ENCODE measurements around the gene TBC1D21. TPM values are rescaled to one million over a fixed set of nuclear protein-coding genes. Genes with fewer than 3 reads are reported as not detected.

TBC1D21 gene
- polyA plus RNA-seq, 1 experiment: not detected

DNA sequence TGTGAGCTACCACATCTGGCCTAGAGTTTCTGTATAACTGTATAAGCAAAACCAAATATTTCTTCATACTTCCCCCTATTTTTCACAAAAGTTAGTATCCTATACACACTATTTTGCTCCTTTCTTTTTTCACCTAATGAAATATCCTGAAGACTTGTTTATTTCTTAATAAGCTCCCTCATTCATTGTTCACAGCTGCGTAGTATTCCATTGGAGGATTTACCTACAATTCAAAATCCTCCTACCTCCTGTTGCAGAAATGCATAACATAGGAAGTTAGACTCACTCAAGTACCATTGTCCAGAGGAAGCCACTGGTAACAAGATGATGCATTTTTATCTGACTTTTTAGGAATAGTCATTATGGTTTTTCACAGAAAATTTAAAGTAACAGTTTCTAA lies 29.6 kb upstream of the TBC1D21 start:
- POLR2A ChIA-PET: no interaction called here
- Histone ChIP-seq H3K9me3 (ENCODE audit: control insufficient read depth, insufficient read depth, low read length) (no peaks in the 10 kb centered on the region; the same call in 1 of the 2 replicates), H3K27me3 (ENCODE audit: control insufficient read depth, insufficient read depth, low read length) (peaks cover 44% of the 10 kb centered on the region), H3K27ac (ENCODE audit: low read depth, low read length) (no peak overlapping the region), H3K4me3 (ENCODE audit: low read depth, low read length) (no peak overlapping the region)
- no peak for DNase-seq (ENCODE audit: low read depth, low spot score)
- CTCF ChIA-PET: no interaction called here
- TF ChIP-seq, protein P1, sequence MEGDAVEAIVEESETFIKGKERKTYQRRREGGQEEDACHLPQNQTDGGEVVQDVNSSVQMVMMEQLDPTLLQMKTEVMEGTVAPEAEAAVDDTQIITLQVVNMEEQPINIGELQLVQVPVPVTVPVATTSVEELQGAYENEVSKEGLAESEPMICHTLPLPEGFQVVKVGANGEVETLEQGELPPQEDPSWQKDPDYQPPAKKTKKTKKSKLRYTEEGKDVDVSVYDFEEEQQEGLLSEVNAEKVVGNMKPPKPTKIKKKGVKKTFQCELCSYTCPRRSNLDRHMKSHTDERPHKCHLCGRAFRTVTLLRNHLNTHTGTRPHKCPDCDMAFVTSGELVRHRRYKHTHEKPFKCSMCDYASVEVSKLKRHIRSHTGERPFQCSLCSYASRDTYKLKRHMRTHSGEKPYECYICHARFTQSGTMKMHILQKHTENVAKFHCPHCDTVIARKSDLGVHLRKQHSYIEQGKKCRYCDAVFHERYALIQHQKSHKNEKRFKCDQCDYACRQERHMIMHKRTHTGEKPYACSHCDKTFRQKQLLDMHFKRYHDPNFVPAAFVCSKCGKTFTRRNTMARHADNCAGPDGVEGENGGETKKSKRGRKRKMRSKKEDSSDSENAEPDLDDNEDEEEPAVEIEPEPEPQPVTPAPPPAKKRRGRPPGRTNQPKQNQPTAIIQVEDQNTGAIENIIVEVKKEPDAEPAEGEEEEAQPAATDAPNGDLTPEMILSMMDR (IDR thresholded peaks at IDR 0.05; ENCODE audit: low read depth, low read length): no peak

DNA sequence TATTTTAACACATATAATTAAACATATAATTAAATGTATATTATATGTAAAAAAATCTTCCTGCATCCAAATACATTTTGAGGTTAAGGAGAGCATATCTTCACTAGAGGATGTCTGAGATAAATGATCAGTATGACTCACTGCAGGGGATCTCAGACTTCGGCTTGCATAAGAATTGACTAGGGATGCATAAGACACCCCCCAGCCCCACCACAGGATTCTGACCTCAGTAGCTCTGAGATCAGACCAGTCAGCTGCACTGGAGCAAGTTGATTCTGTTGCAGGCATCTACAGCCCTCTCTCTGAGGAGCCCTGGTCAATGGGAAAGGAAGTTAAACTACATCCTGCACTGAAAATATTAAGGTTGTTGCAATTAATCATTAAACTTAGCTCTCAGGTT lies 29.0 kb upstream of the TBC1D21 start:
- H3K9me3 ChIP-seq (ENCODE audit: control insufficient read depth, insufficient read depth, low read length): no peaks in the 10 kb centered on the region
- peaks cover 39% of the 10 kb centered on the region for H3K27me3 ChIP-seq (ENCODE audit: control insufficient read depth, insufficient read depth, low read length)
- DNase-seq (ENCODE audit: low read depth, low spot score): no peak
- no peak overlapping the region for H3K4me3 ChIP-seq (ENCODE audit: low read depth, low read length)
- ChIA-PET POLR2A (no interaction called here), CTCF (no interaction called here)
- TF ChIP-seq, protein P1 (IDR thresholded peaks at IDR 0.05; ENCODE audit: low read depth, low read length): no peak
- H3K27ac ChIP-seq (ENCODE audit: low read depth, low read length): no peak overlapping the region

DNA sequence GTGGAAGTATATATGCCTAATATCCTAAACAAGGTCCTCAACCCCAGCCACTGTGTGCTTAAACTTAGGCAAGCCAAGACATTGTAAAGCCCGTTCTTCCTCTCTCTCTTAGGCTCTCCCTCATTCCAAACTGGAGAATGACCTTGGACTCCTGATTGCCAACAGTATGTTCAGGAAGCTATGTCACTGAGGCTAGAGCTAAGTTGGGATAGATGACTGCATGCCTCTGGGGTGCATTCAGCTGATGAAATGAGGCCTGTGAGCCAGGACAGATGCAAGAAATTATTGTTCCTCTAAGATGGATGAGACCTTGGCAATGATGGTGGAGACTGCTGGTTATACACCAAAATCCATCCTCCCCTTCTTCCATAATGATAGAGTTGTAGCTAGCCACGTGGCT lies 27.9 kb upstream of the TBC1D21 start:
- ChIA-PET CTCF (interaction anchor here (0.6 kb wide), 1 partner anchor 18 kb away, joined by 3 read pairs; no protein-coding TSS in a partner anchor), POLR2A (no interaction called here)
- DNase-seq (ENCODE audit: low read depth, low spot score): no peak
- H3K4me3 ChIP-seq (ENCODE audit: low read depth, low read length): no peak overlapping the region
- peaks cover 27% of the 10 kb centered on the region for H3K27me3 ChIP-seq (ENCODE audit: control insufficient read depth, insufficient read depth, low read length)
- H3K9me3 ChIP-seq (ENCODE audit: control insufficient read depth, insufficient read depth, low read length): no peaks in the 10 kb centered on the region
- no peak overlapping the region for H3K27ac ChIP-seq (ENCODE audit: low read depth, low read length)
- TF ChIP-seq, protein P1 (IDR thresholded peaks at IDR 0.05; ENCODE audit: low read depth, low read length): no peak

DNA sequence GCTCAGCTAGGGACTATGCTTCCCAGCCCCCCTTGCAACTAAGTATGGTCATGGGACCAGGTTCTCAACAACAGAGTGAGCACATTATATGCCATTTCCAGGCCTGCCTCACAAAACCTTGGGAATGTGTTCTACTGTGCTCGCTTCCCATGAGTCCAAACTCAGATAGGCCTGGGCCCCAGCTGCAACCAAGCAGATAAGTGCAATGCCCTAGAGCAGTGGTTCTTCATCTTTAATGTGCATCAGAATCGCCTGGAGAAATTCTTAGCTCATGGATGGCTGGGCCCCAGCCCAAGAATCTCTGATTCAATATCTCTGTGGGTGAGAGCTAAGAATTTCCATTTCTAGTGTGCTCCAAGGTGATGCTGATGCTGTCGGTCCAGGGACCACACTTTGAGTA lies 27.5 kb upstream of the TBC1D21 start:
- POLR2A ChIA-PET: no interaction called here
- Histone ChIP-seq H3K4me3 (ENCODE audit: low read depth, low read length) (no peak overlapping the region), H3K9me3 (ENCODE audit: control insufficient read depth, insufficient read depth, low read length) (no peaks in the 10 kb centered on the region), H3K27me3 (ENCODE audit: control insufficient read depth, insufficient read depth, low read length) (peaks cover 23% of the 10 kb centered on the region), H3K27ac (ENCODE audit: low read depth, low read length) (no peak overlapping the region)
- TF ChIP-seq, protein P1 (IDR thresholded peaks at IDR 0.05; ENCODE audit: low read depth, low read length): no peak
- CTCF ChIA-PET: interaction anchor here (0.6 kb wide), 1 partner anchor 18 kb away, joined by 3 read pairs; no protein-coding TSS in a partner anchor
- no peak for DNase-seq (ENCODE audit: low read depth, low spot score)

DNA sequence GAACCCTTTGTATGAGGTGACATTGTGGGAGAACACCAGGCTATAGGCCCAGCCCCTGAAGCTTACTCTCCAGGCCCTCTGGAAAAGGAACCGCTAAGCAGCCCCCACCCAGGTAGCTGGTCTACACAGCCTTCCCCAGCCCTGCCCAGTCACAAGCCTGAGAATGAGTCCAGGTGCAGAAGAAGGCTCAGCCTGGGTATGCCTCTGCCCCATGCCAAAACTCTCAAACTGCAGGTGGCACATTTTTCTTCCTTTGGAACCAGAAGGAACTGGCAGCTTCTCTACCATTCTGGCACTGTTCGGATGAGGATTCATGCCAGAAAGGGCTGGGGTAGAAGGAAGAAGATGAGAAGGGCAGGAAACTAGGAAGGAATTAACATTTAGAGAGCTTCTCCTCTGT lies 23.7 kb upstream of the TBC1D21 start:
- DNase-seq (ENCODE audit: low read depth, low spot score): no peak
- peaks cover 4% of the 10 kb centered on the region for H3K27me3 ChIP-seq (ENCODE audit: control insufficient read depth, insufficient read depth, low read length)
- TF ChIP-seq, protein P1 (IDR thresholded peaks at IDR 0.05; ENCODE audit: low read depth, low read length): no peak
- no peaks in the 10 kb centered on the region for H3K9me3 ChIP-seq (ENCODE audit: control insufficient read depth, insufficient read depth, low read length)
- no peak overlapping the region for H3K27ac ChIP-seq (ENCODE audit: low read depth, low read length)
- ChIA-PET CTCF (no interaction called here), POLR2A (no interaction called here)
- H3K4me3 ChIP-seq (ENCODE audit: low read depth, low read length): no peak overlapping the region

Data from AG04450 (cell line).